ENCODE measurements around the gene CCDC93.

The CCDC93 gene

GRCh38 chr2:117997872-117998454 lies 15.9 kb downstream of the CCDC93 start:
- in situ Hi-C loops (cut with MboI; ENCODE audit: low sequenced_read_pairs), result no loop called here

DNA sequence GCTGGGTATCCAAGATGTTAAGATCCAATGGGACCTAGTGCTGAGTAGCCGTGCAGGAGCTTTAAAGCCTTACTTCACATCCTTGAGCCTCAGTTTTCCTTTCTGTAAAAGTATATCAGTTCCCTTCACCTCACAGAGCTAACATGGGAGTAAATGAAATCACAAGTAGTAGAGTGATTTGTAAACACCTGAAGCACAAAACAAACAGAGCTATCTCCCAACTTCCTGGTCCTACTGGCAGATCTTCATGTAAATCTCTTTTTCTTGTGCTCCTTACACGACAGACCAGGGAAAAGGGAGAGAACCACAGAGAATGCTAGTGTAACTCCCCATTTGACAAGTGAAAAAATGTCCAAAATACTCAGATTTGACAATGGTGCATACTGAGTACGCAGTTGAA lies 17.3 kb downstream of the CCDC93 start:
- in situ Hi-C loops (cut with MboI; ENCODE audit: low sequenced_read_pairs), result no loop called here

DNA sequence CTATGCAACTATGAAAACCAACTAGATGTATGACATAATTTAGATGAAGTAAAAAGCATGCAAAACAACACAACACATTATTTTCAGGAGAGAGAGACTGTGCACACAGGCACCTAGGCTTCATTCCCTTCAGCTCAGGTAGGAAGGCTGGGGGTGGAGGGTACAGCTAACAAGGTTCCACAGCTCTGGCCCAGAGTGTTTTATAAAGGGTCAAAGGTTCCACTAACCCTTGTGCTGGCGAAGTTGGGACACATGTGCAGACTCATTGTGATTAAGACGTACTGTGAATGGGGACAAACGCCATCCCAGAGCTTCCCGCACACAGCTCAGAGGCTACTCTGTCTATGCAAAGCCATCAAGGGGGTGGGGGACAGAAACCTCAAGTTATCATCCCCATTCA lies 19.1 kb downstream of the CCDC93 start:
- in situ Hi-C loops (cut with MboI; ENCODE audit: low sequenced_read_pairs), result no loop called here

DNA sequence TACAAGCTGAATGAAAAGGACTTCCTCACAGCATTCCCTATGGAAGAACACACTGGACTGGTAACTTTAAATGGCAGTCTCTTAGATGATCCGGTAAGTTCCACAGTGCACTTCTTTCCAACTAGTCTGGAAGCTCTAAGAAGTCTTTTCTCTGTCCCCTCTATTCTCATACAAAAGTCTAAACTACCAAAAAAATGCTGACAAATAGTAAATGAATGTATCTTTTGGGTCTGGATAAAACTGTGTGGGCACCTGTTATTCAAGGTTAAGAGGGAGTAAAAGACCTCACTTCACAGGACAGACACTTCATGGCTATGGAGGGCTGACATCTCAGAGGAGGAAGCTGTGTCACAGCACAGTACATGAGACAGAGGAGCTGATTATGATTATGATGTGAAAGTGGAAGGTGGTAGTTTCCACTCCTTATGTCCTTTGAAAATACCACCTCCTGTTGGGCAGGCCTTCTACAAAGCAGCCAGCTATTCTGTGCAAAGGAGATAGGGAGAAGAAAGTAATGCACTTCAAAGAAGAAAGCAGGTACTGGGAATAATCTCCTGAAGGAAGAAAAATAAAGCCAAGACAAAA lies 23.9 kb downstream of the CCDC93 start:
- in situ Hi-C loops (cut with MboI; ENCODE audit: low sequenced_read_pairs), result no loop called here

GRCh38 chr2:117987121-117987520 lies 26.7 kb downstream of the CCDC93 start:
- in situ Hi-C loops (cut with MboI; ENCODE audit: low sequenced_read_pairs), result no loop called here

- in situ Hi-C loops (cut with MboI; ENCODE audit: low sequenced_read_pairs), result no loop called here
Measured at GRCh38 chr2:117985092-117985491, 28.8 kb downstream of the CCDC93 start.

GRCh38 chr2:117984208-117984607 lies 29.7 kb downstream of the CCDC93 start:
- in situ Hi-C loops (cut with MboI; ENCODE audit: low sequenced_read_pairs), result no loop called here

DNA sequence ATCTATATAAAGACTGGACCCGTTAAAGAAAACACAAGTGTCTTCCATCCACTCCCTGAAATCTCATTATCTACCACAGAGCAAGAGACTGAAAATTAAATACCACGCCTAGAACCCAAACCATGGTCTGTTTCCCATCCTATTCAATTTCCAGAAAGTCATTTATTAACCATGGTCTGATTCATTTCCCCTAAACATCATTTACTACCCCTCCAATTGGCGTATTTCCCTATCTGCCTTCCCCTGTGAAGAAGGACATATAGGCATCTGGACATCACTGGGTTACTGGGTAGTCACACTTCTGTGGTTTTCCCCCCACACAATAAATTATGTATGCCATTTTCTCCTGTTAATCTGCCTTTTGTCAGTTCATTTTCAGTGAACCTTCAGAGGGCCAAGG lies 30.8 kb downstream of the CCDC93 start:
- in situ Hi-C loops (cut with MboI; ENCODE audit: low sequenced_read_pairs), result no loop called here

GRCh38 chr2:117982376-117983033 lies 31.4 kb downstream of the CCDC93 start:
- in situ Hi-C loops (cut with MboI; ENCODE audit: low sequenced_read_pairs), result no loop called here

DNA sequence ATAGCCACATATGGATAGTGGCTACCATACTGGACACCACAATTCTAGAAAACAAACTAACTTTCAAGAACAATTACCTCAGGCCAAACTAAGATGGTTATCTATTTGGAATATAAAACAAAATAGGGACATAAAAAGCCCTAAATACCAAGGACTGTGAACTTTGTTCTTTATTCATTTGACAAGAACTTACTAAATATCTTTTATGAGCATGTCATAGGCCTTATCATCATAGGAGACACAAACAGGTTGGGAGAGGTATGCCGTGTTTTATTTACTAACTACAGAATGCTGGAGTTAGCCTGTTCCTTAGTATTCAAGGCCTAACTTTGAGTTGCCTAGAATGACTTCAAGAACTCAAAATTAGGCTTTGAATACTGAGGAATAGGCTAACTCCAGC lies 32.1 kb downstream of the CCDC93 start:
- in situ Hi-C loops (cut with MboI; ENCODE audit: low sequenced_read_pairs), result no loop called here

DNA sequence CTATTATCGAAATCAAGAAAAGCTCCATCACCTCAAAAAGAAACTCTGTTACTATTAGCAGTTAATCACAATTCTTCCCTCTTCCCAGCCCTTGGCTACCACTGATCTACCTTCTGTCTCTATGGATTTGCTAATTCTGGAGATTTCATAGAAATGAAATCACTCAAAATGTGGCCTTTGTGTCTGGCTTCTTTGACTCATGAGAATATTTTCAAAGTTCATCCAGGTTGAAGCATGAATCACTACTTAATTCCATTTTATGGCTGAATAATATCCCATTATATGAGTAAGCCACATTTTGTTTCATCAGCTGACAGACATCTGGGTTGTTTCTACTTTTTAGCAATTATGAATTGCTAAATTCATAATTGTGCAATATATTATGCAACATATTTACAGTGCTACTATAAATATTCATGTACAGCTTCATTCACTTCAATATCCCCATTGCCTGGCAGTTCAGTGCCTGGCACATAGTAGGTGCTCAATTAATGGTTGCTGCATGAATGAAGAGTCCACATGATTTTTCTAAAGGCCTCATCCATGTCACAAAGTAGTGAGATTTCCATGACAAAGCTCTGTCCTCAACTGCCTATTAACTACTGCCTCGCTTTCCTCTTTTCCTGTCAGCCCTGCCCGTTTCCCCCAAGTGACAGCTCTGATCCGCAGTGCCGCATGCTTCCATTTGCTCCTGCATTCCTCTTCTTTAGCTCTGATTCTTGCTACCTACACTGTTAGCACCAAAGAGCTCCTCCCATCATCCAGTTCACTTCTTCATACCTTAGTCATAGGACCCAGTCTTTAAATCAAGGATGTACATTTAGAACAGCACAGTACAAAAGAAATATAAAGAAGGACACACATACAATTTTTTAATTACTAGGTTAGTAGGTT lies 32.8 kb downstream of the CCDC93 start:
- in situ Hi-C loops (cut with MboI; ENCODE audit: low sequenced_read_pairs), result no loop called here

GRCh38 chr2:117979911-117980701 lies 33.8 kb downstream of the CCDC93 start:
- in situ Hi-C loops (cut with MboI; ENCODE audit: low sequenced_read_pairs), result no loop called here

DNA sequence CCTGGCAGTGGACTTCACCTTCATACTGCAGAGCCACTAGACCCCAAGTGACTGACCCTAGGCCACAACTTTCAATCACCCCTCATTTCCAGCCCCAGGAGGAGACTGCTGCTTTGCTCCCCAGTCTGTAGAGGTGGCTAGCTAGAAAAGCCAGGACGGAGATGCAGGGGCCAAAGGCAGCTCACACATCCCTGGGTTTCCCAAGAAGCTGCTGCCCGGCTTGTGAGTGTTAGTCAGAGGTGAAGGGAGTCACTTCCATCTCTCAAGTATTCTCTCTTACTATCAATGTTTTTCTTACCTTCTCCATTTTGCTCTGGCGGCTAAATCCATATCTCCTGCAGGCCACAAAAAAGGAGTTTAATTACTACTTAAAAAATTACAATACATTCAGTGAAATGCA lies 36.2 kb downstream of the CCDC93 start:
- in situ Hi-C loops (cut with MboI; ENCODE audit: low sequenced_read_pairs), result no loop called here

DNA sequence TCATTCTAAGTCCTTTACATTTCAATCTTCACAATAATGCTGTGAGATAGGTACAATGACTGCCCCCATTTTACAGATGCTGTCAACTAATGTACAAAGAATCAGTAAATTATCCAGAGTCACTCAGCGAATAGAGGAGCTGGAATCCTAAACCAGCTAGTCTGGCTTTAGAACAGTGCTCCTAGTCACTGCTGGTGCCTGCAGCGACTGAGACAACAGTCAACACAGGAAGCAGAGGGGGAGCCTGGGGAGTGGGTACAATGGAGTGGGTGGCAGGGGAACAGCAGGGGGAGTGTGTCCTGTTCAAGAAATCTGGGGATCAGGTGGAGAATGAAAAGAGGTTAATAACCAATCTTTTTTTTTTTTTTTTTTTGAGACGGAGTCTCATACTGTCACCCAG lies 37.3 kb downstream of the CCDC93 start:
- in situ Hi-C loops (cut with MboI; ENCODE audit: low sequenced_read_pairs), result no loop called here

DNA sequence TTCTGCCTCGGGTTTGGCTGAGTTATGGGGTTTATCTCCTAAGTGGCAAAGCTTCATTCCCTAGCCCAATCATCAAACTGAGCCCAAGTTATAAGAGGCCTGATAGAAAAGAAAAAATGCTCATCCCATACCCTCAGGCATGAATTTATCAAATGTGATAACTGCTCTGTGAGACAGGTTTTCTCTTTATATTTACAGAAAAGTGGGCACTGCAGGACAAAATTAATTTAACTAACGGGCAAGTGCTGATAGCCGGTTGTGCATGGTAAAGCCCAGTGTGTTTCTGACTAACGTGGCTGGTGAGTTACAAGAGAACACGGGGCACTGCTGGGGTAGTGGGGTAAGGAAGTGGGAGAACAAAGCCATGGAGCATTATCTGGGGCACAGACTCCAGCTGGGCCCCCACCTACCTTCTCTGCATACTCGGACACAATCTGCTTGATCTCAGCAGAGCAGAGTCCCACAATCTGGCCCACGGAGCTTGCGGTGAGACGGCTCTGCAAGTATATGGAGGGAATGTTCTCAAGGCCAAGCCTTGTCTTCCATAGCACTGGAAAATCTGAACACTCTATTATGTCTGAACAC lies 40.3 kb downstream of the CCDC93 start:
- in situ Hi-C loops (cut with MboI; ENCODE audit: low sequenced_read_pairs), result no loop called here

DNA sequence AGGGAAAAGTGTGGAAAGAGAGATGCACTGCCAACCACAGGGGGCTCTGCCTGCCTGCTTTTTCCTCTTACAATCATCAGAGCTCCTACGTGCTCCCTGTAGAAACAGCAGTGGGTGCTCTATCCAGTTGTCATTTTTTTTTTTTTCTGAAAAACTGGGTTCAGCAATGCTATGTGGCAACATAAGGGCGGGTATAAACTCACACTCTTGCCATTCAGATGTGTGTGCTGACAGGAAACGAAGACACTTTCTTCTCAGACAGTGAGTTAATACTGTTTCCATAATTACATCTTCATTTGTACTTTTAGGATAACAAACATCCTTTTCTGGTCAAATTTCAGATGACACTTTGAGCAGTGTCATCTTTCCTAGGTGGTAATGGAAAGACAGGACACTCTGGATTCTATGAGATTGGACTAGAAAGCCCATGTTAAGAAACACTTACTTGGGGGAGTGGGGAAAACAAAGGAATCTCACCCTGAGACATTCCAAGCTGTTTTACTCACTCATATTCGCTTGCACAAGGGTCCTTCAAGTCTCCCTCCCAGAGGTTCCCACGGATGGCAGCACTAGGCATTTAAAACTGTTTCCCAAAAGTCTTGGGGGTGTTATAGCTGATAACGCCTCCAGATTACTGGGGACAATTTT lies 41.3 kb downstream of the CCDC93 start:
- in situ Hi-C loops (cut with MboI; ENCODE audit: low sequenced_read_pairs), result no loop called here

DNA sequence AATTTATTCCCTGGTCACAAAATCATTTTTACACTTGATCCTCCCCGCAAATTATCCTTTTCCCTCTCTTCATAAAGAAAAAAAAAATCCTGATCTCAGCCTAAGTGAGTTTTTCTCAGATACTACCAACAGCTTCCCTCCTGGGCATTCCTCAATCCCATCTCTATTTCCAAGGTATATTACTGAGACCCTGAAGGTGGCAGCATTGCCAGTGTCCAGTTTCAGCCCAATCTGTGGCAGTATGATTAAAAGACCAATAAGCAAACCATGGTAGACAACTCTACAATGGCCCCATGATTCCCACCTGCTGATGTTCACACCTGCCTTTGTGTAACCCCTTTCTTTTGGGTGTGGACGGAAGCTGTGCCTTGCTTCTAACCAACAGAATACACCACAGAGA lies 45.1 kb downstream of the CCDC93 start:
- in situ Hi-C loops (cut with MboI; ENCODE audit: low sequenced_read_pairs), result no loop called here

DNA sequence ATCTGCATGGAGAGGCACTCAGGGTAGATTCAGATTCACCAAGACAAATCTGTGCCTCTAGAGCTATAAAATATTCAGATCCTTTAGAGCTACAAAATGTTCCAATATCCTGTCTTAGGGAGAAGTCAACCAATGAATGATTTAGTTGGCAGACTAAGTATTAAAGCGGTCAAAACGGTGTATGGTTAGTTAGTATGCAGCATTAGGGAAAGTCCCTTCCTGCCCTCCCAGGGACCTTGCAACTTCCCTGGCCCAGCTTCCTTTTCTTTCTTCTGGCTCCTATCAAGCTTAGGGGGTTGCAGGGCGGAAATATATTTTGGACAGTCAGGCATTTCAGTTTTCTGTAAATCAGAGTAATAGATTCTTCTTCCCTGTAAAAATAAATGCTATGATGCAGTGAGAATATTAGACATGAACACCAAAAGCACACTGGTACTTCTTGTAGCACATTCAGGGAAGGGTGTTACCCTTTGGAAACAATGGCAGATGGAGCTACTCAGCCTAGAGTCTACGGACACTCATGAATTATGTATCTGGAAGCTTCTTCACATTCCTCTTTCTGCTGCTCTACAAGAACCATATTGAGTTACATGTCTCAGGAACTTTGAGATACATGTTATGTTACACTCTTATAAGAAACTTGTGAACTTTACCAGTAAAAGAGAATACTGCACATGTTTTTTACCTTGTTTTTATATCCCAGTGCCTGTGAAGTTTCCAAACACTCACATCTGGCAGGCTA lies 45.7 kb downstream of the CCDC93 start:
- in situ Hi-C loops (cut with MboI; ENCODE audit: low sequenced_read_pairs), result no loop called here

DNA sequence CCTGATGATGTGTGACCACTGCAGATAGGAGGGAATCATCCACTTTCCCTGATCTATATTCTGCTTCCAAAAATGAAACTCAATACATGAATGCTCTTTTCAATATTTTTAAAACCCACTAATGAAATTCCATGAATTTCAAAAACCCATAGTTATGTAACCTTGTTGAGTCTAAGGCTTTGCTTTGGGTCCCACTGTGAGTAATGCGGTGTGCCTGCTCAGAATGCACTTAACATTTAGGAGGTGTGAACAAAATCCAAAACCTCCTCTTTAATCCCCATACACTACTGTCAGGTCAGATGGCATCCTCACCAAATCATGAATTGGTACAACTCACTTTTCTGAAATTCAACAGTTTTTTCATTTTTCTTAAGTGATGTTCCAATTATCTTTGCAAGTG lies 50.4 kb downstream of the CCDC93 start:
- in situ Hi-C loops (cut with MboI; ENCODE audit: low sequenced_read_pairs), result no loop called here
